ENCODE measurements around the gene NBAS. TPM values are rescaled to one million over a fixed set of nuclear protein-coding genes. Genes with fewer than 3 reads are reported as not detected.
A peak's percentile ranks its signal among the peaks of the same experiment; 100 is the strongest.

Gene NBAS
- polyA plus RNA-seq, 1 donor from 2014 or later: 31.9 TPM

- Histone ChIP-seq H3K27me3 (ENCODE audit: insufficient read depth, low read depth, low read length) (no peaks in the 10 kb centered on the region), H3K9ac (ENCODE audit: low read length) (peak overlapping the region; percentile 58), H3K9me3 (ENCODE audit: low read length) (no peaks in the 10 kb centered on the region), H3K27ac (ENCODE audit: low read length) (peak overlapping the region; percentile 82), H2AFZ (ENCODE audit: low read depth, low read length) (peak overlapping the region; percentile 43), H3K9me2 (ENCODE audit: insufficient read depth, low read length) (no peaks in the 10 kb centered on the region), H4K20me1 (ENCODE audit: insufficient read depth) (no peaks in the 10 kb centered on the region), H3F3A (ENCODE audit: insufficient read depth, low read length, poor library complexity, severe bottlenecking) (no peaks in the 10 kb centered on the region), H3K4me3 (ENCODE audit: low read length) (peak overlapping the region; percentile 52), H3K79me2 (replicated peaks; ENCODE audit: insufficient read depth, low read length) (no peaks in the 10 kb centered on the region), H3K4me2 (ENCODE audit: low read length) (peak overlapping the region; percentile 59), H3K36me3 (ENCODE audit: insufficient read depth, low read length) (no peaks in the 10 kb centered on the region)
- TF ChIP-seq EZH2 (IDR thresholded peaks at IDR 0.05; ENCODE audit: borderline replicate concordance, insufficient read depth, low read length, poor library complexity, severe bottlenecking) (no peak), RAD21 (conservative IDR thresholded peaks at IDR 0.05) (no peak), REST (IDR thresholded peaks at IDR 0.05; ENCODE audit: borderline replicate concordance) (no peak), SMC3 (conservative IDR thresholded peaks at IDR 0.05; ENCODE audit: poor library complexity) (no peak), TAF1 (IDR thresholded peaks at IDR 0.05; ENCODE audit: low read depth) (no peak), MXI1 (conservative IDR thresholded peaks at IDR 0.05; ENCODE audit: poor library complexity, severe bottlenecking) (no peak), EP300 (conservative IDR thresholded peaks at IDR 0.05; ENCODE audit: poor library complexity, severe bottlenecking) (no peak), CTCF (IDR thresholded peaks at IDR 0.05; ENCODE audit: poor library complexity, severe bottlenecking) (no peak), POLR2AphosphoS5 (IDR thresholded peaks at IDR 0.05) (no peak)
These were observed 402.6 kb downstream of the NBAS start for GRCh38 chr2:15158532-15158931.

- Histone ChIP-seq H3K79me2 (replicated peaks; ENCODE audit: insufficient read depth, low read length) (no peaks in the 10 kb centered on the region), H3K27me3 (ENCODE audit: insufficient read depth, low read depth, low read length) (no peaks in the 10 kb centered on the region), H2AFZ (ENCODE audit: low read depth, low read length) (peak overlapping the region; percentile 43), H3K9me3 (ENCODE audit: low read length) (no peaks in the 10 kb centered on the region), H3K4me2 (ENCODE audit: low read length) (peak overlapping the region; percentile 59), H3K27ac (ENCODE audit: low read length) (peak overlapping the region; percentile 82), H3K9me2 (ENCODE audit: insufficient read depth, low read length) (no peaks in the 10 kb centered on the region), H3K4me3 (ENCODE audit: low read length) (peak overlapping the region; percentile 52), H4K20me1 (ENCODE audit: insufficient read depth) (no peaks in the 10 kb centered on the region), H3K9ac (ENCODE audit: low read length) (peak overlapping the region; percentile 58), H3K36me3 (ENCODE audit: insufficient read depth, low read length) (no peaks in the 10 kb centered on the region), H3F3A (ENCODE audit: insufficient read depth, low read length, poor library complexity, severe bottlenecking) (no peaks in the 10 kb centered on the region)
- TF ChIP-seq EP300 (conservative IDR thresholded peaks at IDR 0.05; ENCODE audit: poor library complexity, severe bottlenecking) (peak; percentile 52), TAF1 (IDR thresholded peaks at IDR 0.05; ENCODE audit: low read depth) (peak; percentile 37), REST (IDR thresholded peaks at IDR 0.05; ENCODE audit: borderline replicate concordance) (peak; percentile 39), EZH2 (IDR thresholded peaks at IDR 0.05; ENCODE audit: borderline replicate concordance, insufficient read depth, low read length, poor library complexity, severe bottlenecking) (no peak), SMC3 (conservative IDR thresholded peaks at IDR 0.05; ENCODE audit: poor library complexity) (peak; percentile 21), RAD21 (conservative IDR thresholded peaks at IDR 0.05) (peak; percentile 40), CTCF (IDR thresholded peaks at IDR 0.05; ENCODE audit: poor library complexity, severe bottlenecking) (no peak)
These were observed 403.0 kb downstream of the NBAS start for GRCh38 chr2:15158100-15158499.

Measured in neural cell (in vitro differentiated cells).